ENCODE data around the gene RASA3. TPM values are rescaled to one million over a fixed set of nuclear protein-coding genes. Genes with fewer than 3 reads are reported as not detected.

RASA3 gene
- total and polyA plus RNA-seq, 10 of the 15 experiments (the other 5 are each of a cell fraction or from before 2014, with no cell fraction given), result 0.79 to 33.9 (median 17.6) TPM

DNA sequence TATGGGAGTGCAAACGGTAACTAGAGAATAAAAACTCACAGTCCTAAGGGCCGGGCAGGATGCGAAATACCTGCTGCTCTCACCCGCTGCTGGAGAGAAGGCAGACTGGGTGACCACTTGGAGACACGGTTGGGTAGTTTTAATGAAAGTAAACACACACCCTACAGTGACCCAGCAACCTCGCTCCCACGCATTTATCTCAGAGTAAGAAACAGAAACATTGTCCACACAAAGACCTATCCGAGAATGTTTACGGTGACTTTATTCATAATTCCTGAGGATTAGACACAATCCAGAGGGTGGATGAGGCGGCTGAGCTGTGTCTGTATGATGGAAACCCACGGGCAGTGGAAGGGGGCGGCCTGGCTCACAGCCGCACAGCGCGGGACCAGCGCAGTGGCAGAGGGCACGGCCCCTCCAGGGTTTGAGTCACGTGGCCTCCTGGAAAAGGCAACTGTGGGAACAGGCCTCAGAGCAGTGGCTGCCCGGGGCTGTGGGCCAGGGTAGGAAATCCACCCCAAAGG, 85.0 kb downstream of the RASA3 start (continued):
- no peak; the same call in 1 of the 2 replicates for TF ChIP-seq LARP7 (IDR thresholded peaks at IDR 0.05)

DNA sequence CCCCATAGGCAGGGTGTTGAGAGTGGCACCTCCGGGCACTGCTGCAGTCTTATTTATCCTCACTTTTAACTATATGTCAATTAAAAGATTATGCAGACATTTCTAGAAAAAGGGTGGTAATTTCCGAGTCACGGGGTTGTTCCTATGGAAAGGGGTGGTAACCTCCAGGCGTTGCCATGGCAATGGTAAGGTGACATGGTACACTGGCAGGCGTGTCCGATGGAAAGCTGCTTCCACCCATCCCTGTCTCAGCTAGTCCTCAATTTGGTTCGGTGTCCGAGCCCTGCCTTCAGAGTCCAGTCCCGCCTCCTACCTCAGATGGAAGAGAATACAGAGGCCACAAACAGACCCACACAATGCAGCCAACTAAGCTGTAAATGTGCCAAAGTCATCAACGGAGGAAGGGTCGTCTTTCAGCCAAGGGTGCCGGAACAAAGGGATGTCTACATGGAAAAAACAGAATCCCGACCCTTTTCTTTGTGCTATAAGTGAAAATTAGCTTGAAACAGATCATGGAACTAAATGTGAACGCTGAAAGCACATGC, 85.9 kb downstream of the RASA3 start:
- H3K9me3 ChIP-seq (replicated peaks; ENCODE audit: control insufficient read depth, insufficient read depth, low read length), result no peaks in the 10 kb centered on the region
- ChIA-PET POLR2A (no interaction called here), SMC1A (ENCODE audit: uncharacterized antibody, unreplicated experiment) (interaction anchor here (1.1 to 1.3 kb wide), 2 partner anchors 19 to 21 kb away, joined by 3 to 5 read pairs; no protein-coding TSS in a partner anchor), RAD21 (ENCODE audit: unreplicated experiment) (no interaction called here), CTCF (no interaction called here)
- H3K27me3 ChIP-seq (replicated peaks in 1 of 2; ENCODE audit: control insufficient read depth in 2 of 2, insufficient read depth in 2 of 2, low read length in 1 of 2), result no peaks in the 10 kb centered on the region
- 93% methylated on average over 14 of the region's 14 CpGs for WGBS (ENCODE audit: insufficient coverage, insufficient replicate concordance, low lambda C conversion rate, missing lambda C conversion rate)
- no peak for FAIRE-seq
- H3K4me3 ChIP-seq, result no peak overlapping the region
- in situ Hi-C loops (cut with MboI) (no loop called here), intact Hi-C loops (cut with micrococcal nuclease; ENCODE audit: unreplicated experiment) (loop anchor here (5.0 kb wide), 1 partner anchor 81 kb away; no protein-coding TSS in a partner anchor)
- H3K36me3 ChIP-seq (ENCODE audit: control insufficient read depth in 2 of 2, insufficient read depth in 2 of 2, low read length in 1 of 2), result peaks cover 0 to 6% of the 10 kb centered on the region in 2 experiments; a peak in 3 of 4 replicates
- no peak for ATAC-seq
- TF ChIP-seq PBX3 (IDR thresholded peaks at IDR 0.05; ENCODE audit: insufficient replicate concordance, low read depth, low read length), result no peak
- no peak for TF ChIP-seq STAT3 (IDR thresholded peaks at IDR 0.05; ENCODE audit: low read depth, low read length)
- TF ChIP-seq NR2C1 (IDR thresholded peaks at IDR 0.05), result no peak
- TF ChIP-seq CHD4 (IDR thresholded peaks at IDR 0.05), result no peak
- TF ChIP-seq, protein P1, sequence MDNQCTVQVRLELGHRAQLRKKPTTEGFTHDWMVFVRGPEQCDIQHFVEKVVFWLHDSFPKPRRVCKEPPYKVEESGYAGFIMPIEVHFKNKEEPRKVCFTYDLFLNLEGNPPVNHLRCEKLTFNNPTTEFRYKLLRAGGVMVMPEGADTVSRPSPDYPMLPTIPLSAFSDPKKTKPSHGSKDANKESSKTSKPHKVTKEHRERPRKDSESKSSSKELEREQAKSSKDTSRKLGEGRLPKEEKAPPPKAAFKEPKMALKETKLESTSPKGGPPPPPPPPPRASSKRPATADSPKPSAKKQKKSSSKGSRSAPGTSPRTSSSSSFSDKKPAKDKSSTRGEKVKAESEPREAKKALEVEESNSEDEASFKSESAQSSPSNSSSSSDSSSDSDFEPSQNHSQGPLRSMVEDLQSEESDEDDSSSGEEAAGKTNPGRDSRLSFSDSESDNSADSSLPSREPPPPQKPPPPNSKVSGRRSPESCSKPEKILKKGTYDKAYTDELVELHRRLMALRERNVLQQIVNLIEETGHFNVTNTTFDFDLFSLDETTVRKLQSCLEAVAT (IDR thresholded peaks at IDR 0.05), result no peak
- no peak for TF ChIP-seq IKZF1 (conservative IDR thresholded peaks at IDR 0.05)
- TF ChIP-seq TARDBP (IDR thresholded peaks at IDR 0.05; ENCODE audit: borderline replicate concordance), result no peak
- no peak for TF ChIP-seq KAT2A (conservative IDR thresholded peaks at IDR 0.05; ENCODE audit: control insufficient read depth, low read depth, low read length)
- no peak for TF ChIP-seq NFXL1 (IDR thresholded peaks at IDR 0.05; ENCODE audit: borderline replicate concordance)
- no peaks in the 10 kb centered on the region for H4K20me1 ChIP-seq (ENCODE audit: control insufficient read depth, insufficient read depth)
- no peaks in the 10 kb centered on the region for H3K79me2 ChIP-seq (ENCODE audit: control insufficient read depth, insufficient read depth, low read length)
- H3K4me1 ChIP-seq (ENCODE audit: control insufficient read depth, insufficient read depth, low read length), result peaks cover 30% of the 10 kb centered on the region
- DNase-seq (ENCODE audit: low read depth, low spot score), result no peak
- no peak overlapping the region for H3K27ac ChIP-seq (ENCODE audit: control insufficient read depth, insufficient read depth)
- no peak overlapping the region for H2AFZ ChIP-seq (ENCODE audit: control insufficient read depth, low read depth, low read length)
- no peak overlapping the region for H3K9ac ChIP-seq (ENCODE audit: control insufficient read depth, insufficient read depth, low read length)
- BruUV-seq (replicated peaks), result no TSS peak
- H3K4me2 ChIP-seq (ENCODE audit: control insufficient read depth, insufficient read depth), result 0 out of 2 replicates have a peak overlapping the region, but pooled peaks have one; percentile 31

Data from GM12878 (cell line).